A673 (cell line): Measurements from ENCODE around the gene KRTAP9-3. TPM values are rescaled to one million over a fixed set of nuclear protein-coding genes. Genes with fewer than 3 reads are reported as not detected.
"Not testable (repeated sequence)": the region's sequence is repeated elsewhere in the genome, so short reads cannot be mapped to it uniquely, and the experiment has no call there.

Experiments used
- BruUV-seq: library from RNA; stranded (reverse); fragments of 400-500 nt; replicated peaks from 2 replicates; lab custom pipeline; 2021; lab: Mats Ljungman, UMichigan
- CTCF ChIA-PET: fragments of 300-600 bp; sonication (Branson Sonifier 250); formaldehyde crosslinking; loops from one replicate; lab custom pipeline; 2022; ENCODE audit warnings: antibody characterized with exemption; lab: Charles Lee
- POLR2A ChIA-PET: fragments of 300-600 bp; sonication (Branson Sonifier 250); formaldehyde crosslinking; loops from one replicate; lab custom pipeline; 2022; ENCODE audit warnings: antibody characterized with exemption; ENCODE audit not compliant: low non-redundant PET; lab: Charles Lee
- DNase-seq: peaks from one replicate; pipeline ENCODE4 v3.0.0-alpha.2; 2015; ENCODE audit warnings: low spot score
- H3K27ac ChIP-seq: fragments of 200-600 bp; sonication (generic); 2 replicates; pipeline ENCODE4 v1.5.1; 2016; ENCODE audit warnings: mixed run types, low read depth, mild to moderate bottlenecking, mixed read lengths, antibody characterized with exemption, low read length; ENCODE audit not compliant: poor library complexity, severe bottlenecking
- H3K27me3 ChIP-seq: fragments of 200-600 bp; sonication (generic); replicated peaks from 2 replicates; pipeline ENCODE4 v1.6.1; 2017; ENCODE audit warnings: mixed run types, low read depth, mild to moderate bottlenecking, mixed read lengths, antibody characterized with exemption, low read length; ENCODE audit not compliant: insufficient read depth, poor library complexity
- H3K36me3 ChIP-seq: fragments of 200-600 bp; sonication (generic); 2 replicates; pipeline ENCODE4 v1.6.1; 2016; ENCODE audit warnings: mixed run types, mild to moderate bottlenecking, mixed read lengths, antibody characterized with exemption, low read length; ENCODE audit not compliant: insufficient read depth, poor library complexity, severe bottlenecking
- H3K4me1 ChIP-seq: fragments of 200-600 bp; sonication (generic); 2 replicates; pipeline ENCODE4 v1.6.1; 2017; ENCODE audit warnings: mixed run types, mild to moderate bottlenecking, mixed read lengths, antibody characterized with exemption, low read length; ENCODE audit not compliant: insufficient read depth, poor library complexity, severe bottlenecking
- H3K4me3 ChIP-seq: fragments of 200-600 bp; sonication (generic); 2 replicates; pipeline ENCODE4 v1.5.1; 2016; ENCODE audit warnings: low read depth, mixed run types, mild to moderate bottlenecking, mixed read lengths, low read length; ENCODE audit not compliant: poor library complexity, severe bottlenecking
- H3K9me3 ChIP-seq: fragments of 200-600 bp; sonication (generic); 2 replicates; pipeline ENCODE4 v1.6.1; 2016; ENCODE audit warnings: mixed run types, low read depth, mild to moderate bottlenecking, mixed read lengths, antibody characterized with exemption, low read length; ENCODE audit not compliant: poor library complexity, severe bottlenecking
- EZH2 ChIP-seq: fragments of 200-600 bp; sonication (generic); IDR thresholded peaks from 2 replicates; pipeline ENCODE4 v1.6.1; 2017; ENCODE audit warnings: borderline replicate concordance, low read depth, mild to moderate bottlenecking, mixed read lengths, antibody characterized with exemption, low read length; ENCODE audit not compliant: poor library complexity, severe bottlenecking
- intact Hi-C: fragments of 100-400 bp; cut with micrococcal nuclease; formaldehyde crosslinking; loops from one replicate; pipeline ENCODE4 v1.10.0; 2022; ENCODE audit not compliant: unreplicated experiment
- total RNA-seq: library from RNA; stranded (reverse); gene quantifications from 2 replicates; pipeline ENCODE4 v1.2.3, GENCODE V29; 2021
- TF ChIP-seq, protein P1 (sequence below): fragments of 300-800, 200-600 bp; sonication (generic); conservative IDR thresholded peaks from 2 replicates; pipeline ENCODE4 v1.5.1; 2017; ENCODE audit warnings: low read depth, mild to moderate bottlenecking, antibody characterized with exemption, low read length, moderate library complexity, mixed read lengths

The KRTAP9-3 gene
- total RNA-seq, 1 experiment from 2014 or later = not detected

- POLR2A ChIA-PET = no interaction called here
- CTCF ChIA-PET = no interaction called here
- Histone ChIP-seq H3K27me3 (no peaks in the 10 kb centered on the region), H3K9me3 (no peaks in the 10 kb centered on the region), H3K4me1 (no peaks in the 10 kb centered on the region), H3K27ac (no peak overlapping the region), H3K36me3 (no peaks in the 10 kb centered on the region), H3K4me3 (no peak overlapping the region)
- BruUV-seq = no TSS peak
- DNase-seq = no peak
- TF ChIP-seq, protein P1, sequence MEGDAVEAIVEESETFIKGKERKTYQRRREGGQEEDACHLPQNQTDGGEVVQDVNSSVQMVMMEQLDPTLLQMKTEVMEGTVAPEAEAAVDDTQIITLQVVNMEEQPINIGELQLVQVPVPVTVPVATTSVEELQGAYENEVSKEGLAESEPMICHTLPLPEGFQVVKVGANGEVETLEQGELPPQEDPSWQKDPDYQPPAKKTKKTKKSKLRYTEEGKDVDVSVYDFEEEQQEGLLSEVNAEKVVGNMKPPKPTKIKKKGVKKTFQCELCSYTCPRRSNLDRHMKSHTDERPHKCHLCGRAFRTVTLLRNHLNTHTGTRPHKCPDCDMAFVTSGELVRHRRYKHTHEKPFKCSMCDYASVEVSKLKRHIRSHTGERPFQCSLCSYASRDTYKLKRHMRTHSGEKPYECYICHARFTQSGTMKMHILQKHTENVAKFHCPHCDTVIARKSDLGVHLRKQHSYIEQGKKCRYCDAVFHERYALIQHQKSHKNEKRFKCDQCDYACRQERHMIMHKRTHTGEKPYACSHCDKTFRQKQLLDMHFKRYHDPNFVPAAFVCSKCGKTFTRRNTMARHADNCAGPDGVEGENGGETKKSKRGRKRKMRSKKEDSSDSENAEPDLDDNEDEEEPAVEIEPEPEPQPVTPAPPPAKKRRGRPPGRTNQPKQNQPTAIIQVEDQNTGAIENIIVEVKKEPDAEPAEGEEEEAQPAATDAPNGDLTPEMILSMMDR = no peak
- no peak for TF ChIP-seq EZH2
- intact Hi-C loops = no loop called here
These were observed 16.6 kb upstream of the KRTAP9-3 start for GRCh38 chr17:41215681-41216080.

GRCh38 chr17:41223821-41224220 lies 8.4 kb upstream of the KRTAP9-3 start:
- no peaks in the 10 kb centered on the region for H3K36me3 ChIP-seq
- DNase-seq = peak; percentile 7
- H3K4me3 ChIP-seq = no peak overlapping the region
- ChIA-PET POLR2A (no interaction called here), CTCF (no interaction called here)
- no peaks in the 10 kb centered on the region for H3K9me3 ChIP-seq
- no TSS peak for BruUV-seq
- TF ChIP-seq EZH2 = no peak
- TF ChIP-seq, protein P1 = no peak
- H3K27ac ChIP-seq = no peak overlapping the region
- H3K4me1 ChIP-seq = peaks cover 6% of the 10 kb centered on the region
- intact Hi-C loops = no loop called here
- H3K27me3 ChIP-seq = no peaks in the 10 kb centered on the region

DNA sequence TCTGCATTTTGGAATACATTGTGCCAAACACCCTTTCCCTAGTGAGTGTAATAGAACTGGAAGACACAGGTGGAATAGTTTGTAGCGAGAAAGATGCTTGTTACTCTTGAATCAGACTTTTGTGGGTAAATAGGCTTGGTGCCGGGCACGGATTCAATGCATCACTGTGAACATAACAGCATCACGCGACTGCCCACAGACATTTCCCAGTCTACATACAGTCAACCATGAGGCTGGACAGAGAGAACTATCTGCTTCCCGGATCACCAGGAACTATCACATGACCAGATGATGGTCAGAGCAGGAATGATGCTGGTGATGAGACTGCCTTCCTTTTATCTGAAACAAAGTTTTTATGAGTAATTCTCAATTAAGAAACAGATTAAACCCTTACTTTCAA lies 6.2 kb upstream of the KRTAP9-3 start:
- CTCF ChIA-PET = no interaction called here
- H3K27ac ChIP-seq = no peak overlapping the region
- H3K4me3 ChIP-seq = no peak overlapping the region
- peaks cover 6% of the 10 kb centered on the region for H3K4me1 ChIP-seq
- POLR2A ChIA-PET = no interaction called here
- TF ChIP-seq, protein P1 = no peak
- BruUV-seq = no TSS peak
- H3K36me3 ChIP-seq = no peaks in the 10 kb centered on the region
- no peak for DNase-seq
- H3K27me3 ChIP-seq = no peaks in the 10 kb centered on the region
- no peaks in the 10 kb centered on the region for H3K9me3 ChIP-seq
- intact Hi-C loops = no loop called here

DNA sequence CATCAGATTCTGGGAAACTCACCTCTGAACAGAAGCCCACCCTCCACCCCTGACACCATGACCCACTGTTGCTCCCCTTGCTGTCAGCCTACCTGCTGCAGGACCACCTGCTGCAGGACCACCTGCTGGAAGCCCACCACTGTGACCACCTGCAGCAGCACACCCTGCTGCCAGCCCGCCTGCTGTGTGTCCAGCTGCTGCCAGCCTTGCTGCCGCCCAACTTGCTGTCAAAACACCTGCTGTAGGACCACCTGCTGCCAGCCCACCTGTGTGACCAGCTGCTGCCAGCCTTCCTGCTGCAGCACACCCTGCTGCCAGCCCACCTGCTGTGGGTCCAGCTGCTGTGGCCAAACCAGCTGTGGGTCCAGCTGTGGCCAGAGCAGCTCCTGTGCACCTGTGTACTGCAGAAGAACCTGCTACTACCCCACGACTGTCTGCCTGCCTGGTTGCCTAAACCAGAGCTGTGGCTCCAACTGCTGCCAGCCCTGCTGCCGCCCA lies 5.6 kb upstream of the KRTAP9-3 start, which contains the start of gene KRTAP9-2:
Gene KRTAP9-2 (plus strand): TSS at position 51 of the 498 bp plus-strand sequence. CDS start 7 bp downstream, at position 58.
- intact Hi-C loops, H3K27me3 ChIP-seq, H3K27ac ChIP-seq, POLR2A ChIA-PET, H3K4me1 ChIP-seq, H3K4me3 ChIP-seq, DNase-seq, H3K9me3 ChIP-seq, H3K36me3 ChIP-seq, CTCF ChIA-PET, BruUV-seq: not testable (repeated sequence)
